Neural crest cell (in vitro differentiated cells): ENCODE results near the gene SP140. TPM values are rescaled to one million over a fixed set of nuclear protein-coding genes. Genes with fewer than 3 reads are reported as not detected.

ENCODE experiments used
- DNase-seq: peaks from one replicate; pipeline ENCODE4 v3.0.0; 2021; ENCODE audit warnings: low read depth, mixed read lengths, low spot score
- H3K27ac Mint-ChIP-seq: one replicate; pipeline ENCODE4 v1.8.0; 2021; ENCODE audit warnings: mild to moderate bottlenecking, mixed read lengths; ENCODE audit not compliant: unreplicated experiment
- H3K27me3 Mint-ChIP-seq: 2 replicates; pipeline ENCODE4 v1.8.0; 2021; ENCODE audit warnings: low read depth, mild to moderate bottlenecking, mixed read lengths
- H3K36me3 Mint-ChIP-seq: 2 replicates; pipeline ENCODE4 v1.8.0; 2021; ENCODE audit warnings: low read depth, mild to moderate bottlenecking, mixed read lengths
- H3K4me1 Mint-ChIP-seq: 2 replicates; pipeline ENCODE4 v1.8.0; 2021; ENCODE audit warnings: mixed read lengths
- H3K4me3 Mint-ChIP-seq: one replicate; pipeline ENCODE4 v1.8.0; 2021; ENCODE audit warnings: mild to moderate bottlenecking, mixed read lengths
- H3K9me3 Mint-ChIP-seq: 2 replicates; pipeline ENCODE4 v1.8.0; 2021; ENCODE audit warnings: mixed read lengths
- total RNA-seq: library from RNA; stranded (reverse); gene quantifications from 2 replicates; pipeline ENCODE4 v1.2.1, GENCODE V29; 2021
- TF ChIP-seq, protein P1 (sequence below): fragments of 200-600 bp; sonication (generic); conservative IDR thresholded peaks from 2 replicates; pipeline ENCODE4 v1.5.0; 2021; ENCODE audit warnings: antibody characterized with exemption, mild to moderate bottlenecking

SP140 gene
- total RNA-seq, 1 donor from 2014 or later: not detected

DNA sequence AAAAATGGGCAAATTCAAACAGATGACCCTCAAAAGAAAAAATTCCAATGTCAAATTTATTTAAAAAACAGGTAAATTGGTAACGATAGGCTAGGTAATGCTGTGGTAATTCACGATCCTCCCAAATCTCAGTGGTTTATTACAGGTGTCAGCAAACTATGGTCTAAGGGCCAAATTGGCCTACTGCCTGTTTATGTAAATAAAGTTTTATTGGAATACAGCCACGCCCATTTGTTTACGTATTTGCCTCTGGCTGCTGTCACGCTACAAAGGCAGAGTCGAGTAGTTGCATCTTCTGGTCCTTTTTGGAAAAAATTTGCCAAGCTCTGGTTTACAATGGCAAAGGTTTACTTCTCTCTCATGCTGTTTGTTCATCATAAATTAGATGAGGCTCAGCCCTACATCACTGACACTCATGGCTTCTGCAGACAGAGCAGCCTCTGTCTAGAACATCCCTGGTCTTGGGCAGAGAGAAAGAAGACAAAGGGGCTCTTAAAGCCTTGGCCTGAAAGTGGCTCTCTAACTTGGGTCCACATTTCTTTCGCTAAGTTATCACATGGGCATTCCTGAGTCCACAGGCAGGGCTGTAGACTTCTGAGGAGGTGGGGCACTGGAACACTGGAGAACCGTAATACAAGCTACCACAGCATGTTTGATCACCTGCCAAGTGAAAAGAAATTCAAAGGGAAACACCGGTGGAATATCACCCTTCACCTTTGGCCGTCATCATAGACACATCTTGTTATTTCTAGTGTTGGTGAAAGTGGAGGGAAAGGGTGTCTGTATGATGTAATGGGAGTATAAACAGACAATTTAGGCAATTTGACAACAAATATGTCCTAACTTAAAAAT, 40.6 kb upstream of the SP140 start:
- peaks cover 4% of the 10 kb centered on the region for H3K36me3 Mint-ChIP-seq
- no peaks in the 10 kb centered on the region for H3K4me1 Mint-ChIP-seq
- peaks cover 9% of the 10 kb centered on the region for H3K9me3 Mint-ChIP-seq
- H3K27ac Mint-ChIP-seq: no peak overlapping the region
- H3K4me3 Mint-ChIP-seq: no peak overlapping the region
- DNase-seq: no peak
- H3K27me3 Mint-ChIP-seq: no peaks in the 10 kb centered on the region
- TF ChIP-seq, protein P1, sequence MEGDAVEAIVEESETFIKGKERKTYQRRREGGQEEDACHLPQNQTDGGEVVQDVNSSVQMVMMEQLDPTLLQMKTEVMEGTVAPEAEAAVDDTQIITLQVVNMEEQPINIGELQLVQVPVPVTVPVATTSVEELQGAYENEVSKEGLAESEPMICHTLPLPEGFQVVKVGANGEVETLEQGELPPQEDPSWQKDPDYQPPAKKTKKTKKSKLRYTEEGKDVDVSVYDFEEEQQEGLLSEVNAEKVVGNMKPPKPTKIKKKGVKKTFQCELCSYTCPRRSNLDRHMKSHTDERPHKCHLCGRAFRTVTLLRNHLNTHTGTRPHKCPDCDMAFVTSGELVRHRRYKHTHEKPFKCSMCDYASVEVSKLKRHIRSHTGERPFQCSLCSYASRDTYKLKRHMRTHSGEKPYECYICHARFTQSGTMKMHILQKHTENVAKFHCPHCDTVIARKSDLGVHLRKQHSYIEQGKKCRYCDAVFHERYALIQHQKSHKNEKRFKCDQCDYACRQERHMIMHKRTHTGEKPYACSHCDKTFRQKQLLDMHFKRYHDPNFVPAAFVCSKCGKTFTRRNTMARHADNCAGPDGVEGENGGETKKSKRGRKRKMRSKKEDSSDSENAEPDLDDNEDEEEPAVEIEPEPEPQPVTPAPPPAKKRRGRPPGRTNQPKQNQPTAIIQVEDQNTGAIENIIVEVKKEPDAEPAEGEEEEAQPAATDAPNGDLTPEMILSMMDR: no peak

DNA sequence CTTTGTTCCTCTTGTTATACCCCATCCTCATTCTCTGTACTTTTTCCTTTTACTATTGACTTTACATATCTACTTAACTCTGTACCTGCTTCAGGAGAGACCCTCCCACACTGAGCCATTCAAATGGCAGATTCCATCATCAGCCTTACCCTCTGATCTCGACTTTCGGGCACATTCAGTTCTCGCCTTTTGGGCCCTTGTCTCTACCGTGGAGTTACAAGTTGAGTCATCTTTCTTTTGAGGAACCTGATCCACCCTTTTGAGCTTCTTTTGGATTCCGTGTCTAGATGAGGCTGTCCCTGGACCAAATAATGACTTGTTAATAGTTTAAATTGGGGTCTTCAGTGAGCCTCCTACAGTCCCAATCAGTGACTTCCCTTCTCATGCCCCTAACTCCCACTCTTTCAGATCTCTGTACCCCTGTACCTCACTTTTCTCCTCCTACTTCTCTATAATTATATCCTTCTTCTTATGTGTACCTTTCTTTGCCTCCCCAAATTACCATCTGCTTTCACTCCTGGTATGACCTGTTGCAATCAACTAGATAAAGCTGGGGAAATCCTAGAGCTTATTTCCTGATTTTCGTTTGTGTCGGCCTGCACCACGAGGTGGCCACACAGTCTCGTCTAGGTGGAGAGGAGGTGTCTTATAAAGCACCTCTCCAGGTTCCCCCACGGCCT, 23.0 kb upstream of the SP140 start:
- Mint-ChIP-seq H3K4me3 (no peak overlapping the region), H3K36me3 (peaks cover 14% of the 10 kb centered on the region), H3K4me1 (no peaks in the 10 kb centered on the region), H3K27me3 (no peaks in the 10 kb centered on the region), H3K9me3 (peaks cover 2% of the 10 kb centered on the region), H3K27ac (no peak overlapping the region)
- TF ChIP-seq, protein P1: no peak
- DNase-seq: no peak

DNA sequence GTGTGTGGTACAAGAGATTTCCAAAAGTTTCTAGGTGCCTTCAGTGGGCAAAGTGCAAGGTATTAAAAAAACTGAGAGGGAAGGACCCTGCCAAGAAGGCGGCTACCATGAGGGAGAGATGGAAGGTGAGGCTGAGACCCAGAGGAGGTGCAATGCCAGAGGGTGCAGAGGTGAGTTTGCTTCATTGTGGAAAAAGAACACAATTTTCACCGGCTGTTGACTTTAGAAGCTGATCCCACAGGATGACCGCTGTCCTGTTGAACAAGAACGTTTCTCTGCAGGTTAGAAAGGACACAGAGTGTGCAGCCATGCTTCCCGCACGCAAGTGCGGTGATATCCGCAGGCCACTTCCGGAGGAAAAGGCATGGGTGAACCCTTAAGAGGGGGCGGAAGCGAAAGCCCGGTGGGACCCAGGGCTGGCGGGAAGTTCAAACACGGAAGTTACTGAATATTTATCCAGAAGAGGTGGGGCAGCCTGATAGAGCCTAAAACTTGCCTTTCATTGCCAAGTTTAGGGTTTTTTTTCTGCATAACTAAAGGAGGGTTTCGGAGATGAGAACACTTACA, 22.3 kb upstream of the SP140 start:
- H3K4me3 Mint-ChIP-seq: no peak overlapping the region
- DNase-seq: no peak
- peaks cover 2% of the 10 kb centered on the region for H3K9me3 Mint-ChIP-seq
- no peak overlapping the region for H3K27ac Mint-ChIP-seq
- H3K4me1 Mint-ChIP-seq: no peaks in the 10 kb centered on the region
- TF ChIP-seq, protein P1: no peak
- H3K27me3 Mint-ChIP-seq: no peaks in the 10 kb centered on the region
- H3K36me3 Mint-ChIP-seq: peaks cover 14% of the 10 kb centered on the region

DNA sequence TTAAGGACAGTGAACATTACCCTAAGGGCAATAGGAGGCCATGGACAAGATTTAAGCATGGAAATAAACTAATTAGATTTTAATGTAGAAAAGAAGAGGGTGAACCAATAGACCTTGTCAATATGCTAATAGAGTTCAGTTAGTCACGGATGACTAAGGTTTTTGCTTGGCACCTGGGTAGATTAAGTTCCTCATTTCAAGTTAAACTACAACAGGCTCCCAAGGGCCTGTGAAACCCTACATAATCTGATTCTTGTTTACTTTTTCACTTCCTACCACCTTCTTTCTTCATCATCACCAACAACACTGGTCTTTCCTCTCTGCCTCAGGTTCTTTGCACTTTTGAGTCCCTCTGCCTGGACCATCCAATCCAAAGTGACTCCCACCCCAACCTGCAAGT, 20.5 kb upstream of the SP140 start:
- Mint-ChIP-seq H3K4me1 (no peaks in the 10 kb centered on the region), H3K4me3 (no peak overlapping the region), H3K36me3 (peaks cover 14% of the 10 kb centered on the region), H3K9me3 (peaks cover 2% of the 10 kb centered on the region), H3K27ac (no peak overlapping the region), H3K27me3 (no peaks in the 10 kb centered on the region)
- TF ChIP-seq, protein P1: no peak
- no peak for DNase-seq

DNA sequence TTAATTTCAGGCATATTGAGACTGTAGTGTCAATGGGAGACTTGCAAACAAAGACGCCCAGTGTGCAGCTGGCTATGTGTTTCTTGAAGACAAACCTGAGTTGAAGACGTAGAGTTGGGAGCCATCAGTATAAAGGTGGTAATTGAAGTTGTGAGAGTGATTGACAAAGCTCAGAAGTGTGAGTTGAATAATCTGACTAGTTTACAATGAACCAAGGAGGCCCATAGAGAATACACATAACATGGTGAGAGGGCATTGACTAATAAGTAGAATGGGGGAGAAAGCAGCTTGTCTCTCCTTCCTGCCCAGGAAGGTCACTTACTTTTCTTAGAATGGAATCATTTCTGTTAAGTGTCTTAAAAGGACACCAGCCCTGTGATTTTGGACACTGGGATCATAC, 19.8 kb upstream of the SP140 start:
- DNase-seq: no peak
- Mint-ChIP-seq H3K4me3 (no peak overlapping the region), H3K9me3 (peaks cover 2% of the 10 kb centered on the region), H3K27ac (no peak overlapping the region), H3K4me1 (no peaks in the 10 kb centered on the region), H3K36me3 (peaks cover 14% of the 10 kb centered on the region), H3K27me3 (no peaks in the 10 kb centered on the region)
- TF ChIP-seq, protein P1: no peak
